HG03565 (cell line): ENCODE data around the gene ZBTB44.

ENCODE experiments used
- ATAC-seq: cut with Tn5 transposase; IDR thresholded peaks from one replicate; pipeline ENCODE4 v1.9.1; 2021; ENCODE audit warnings: mild to moderate bottlenecking, moderate library complexity; ENCODE audit not compliant: unreplicated experiment

ZBTB44 gene

DNA sequence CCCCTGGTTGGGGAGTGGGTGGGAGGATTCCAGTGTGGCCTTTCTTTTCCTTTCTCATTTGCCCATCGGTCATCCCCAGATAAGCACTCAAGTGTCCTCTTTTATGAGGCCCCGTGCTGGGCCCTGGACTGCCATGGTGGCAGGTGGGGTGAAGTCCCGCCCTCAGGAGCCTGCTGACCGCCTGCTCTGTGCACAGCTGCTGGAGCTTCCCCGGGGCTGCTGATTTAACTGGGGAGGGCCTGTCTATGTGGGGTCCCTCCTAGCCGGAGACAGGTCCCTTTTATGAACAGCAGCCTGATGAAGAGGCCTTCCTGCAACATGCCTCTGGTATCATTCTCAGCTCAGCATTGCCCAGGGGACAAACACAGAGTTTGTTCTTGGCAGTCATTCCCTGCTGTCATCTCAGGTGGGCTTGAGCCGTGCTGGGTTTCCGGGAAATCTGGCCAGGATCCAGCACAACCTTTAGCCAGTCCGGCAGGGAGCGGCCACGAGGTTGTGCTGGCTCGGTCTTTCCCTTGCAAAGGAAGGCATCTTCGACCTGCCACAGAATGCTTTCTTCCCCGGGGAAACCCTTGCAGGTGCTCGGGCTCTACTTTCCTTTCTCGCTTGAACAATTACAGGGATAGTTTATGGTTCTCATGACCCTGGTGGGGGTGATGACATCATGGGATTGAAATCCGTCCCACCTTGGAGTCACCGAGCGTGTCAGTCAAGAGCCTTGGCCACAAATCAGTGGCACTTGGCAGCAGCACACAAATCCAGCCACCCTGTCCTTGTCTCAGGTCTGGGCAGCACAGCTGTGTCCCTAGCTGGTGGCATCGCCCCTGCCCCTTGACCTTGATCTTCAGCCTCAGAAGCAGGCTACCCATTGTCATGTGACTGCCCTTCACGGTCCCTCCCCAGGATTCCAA lies 135.1 kb downstream of the ZBTB44 start:
- no peak for ATAC-seq

DNA sequence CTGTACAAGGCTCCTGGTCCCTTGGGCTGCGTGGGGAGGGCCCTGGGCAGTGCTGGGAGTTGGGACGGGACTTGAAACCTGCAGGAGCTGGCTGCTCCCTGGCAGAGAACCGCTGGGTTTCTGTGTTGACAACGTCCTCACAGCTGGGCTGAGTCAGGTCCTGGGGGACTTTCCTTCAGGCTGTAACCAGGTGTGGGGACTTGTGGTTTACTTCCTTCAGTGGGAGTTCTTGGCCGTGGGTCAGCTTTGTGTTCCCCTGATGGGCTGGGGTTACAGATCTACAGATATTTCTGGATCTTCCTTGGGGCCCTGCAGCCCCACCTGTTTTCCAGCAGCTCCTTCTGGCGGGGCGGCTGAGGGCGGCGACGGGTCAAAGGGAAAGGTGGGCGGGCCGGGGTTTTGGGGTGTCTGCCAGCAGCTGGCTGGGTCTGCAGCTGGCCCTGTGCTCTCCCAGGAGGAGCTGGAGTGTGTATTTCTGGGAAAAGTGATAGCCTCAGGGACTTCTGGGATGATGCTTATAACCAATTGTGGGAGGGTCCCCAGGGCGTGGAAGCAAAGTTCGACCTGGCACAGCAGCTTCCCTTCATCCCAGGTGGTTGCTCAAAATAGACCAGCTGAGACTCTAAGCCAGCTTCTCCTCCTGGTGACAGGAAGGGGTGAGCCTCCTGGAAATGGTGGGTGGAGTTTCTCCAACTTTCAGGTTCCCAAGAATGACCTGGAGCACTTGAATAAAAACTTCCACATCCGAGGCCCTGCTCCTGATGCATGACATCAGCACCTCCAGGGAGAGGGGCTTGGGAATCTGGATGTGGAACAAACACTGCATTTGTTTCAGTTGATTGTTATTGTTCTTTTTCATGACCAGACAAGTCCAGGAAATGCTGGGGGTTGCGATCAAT lies 136.0 kb downstream of the ZBTB44 start:
- ATAC-seq: no peak

DNA sequence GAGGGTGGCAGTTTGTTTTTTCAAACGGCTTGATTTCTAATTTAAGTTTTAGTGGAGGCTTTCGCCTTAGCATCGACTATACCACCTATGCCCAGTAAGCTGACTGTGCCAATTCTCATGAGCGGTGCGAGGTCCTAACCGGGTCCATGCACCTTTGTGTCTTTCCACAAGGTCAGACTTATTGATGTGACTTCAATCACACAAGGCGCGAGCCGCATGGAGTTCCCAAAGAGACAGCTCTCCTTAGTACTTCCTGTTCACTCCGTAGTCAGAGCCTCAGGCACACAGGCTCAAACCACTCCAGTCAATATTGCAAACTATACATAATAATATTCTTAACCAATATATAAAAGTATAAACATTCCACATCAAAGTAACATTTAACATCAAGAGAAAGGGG lies 136.9 kb downstream of the ZBTB44 start:
- ATAC-seq: no peak
